ENCODE data around the gene HERC6.

GRCh38 chr4:88411491-88412096, 32.9 kb downstream of the HERC6 start:
- TF ChIP-seq, protein P1, sequence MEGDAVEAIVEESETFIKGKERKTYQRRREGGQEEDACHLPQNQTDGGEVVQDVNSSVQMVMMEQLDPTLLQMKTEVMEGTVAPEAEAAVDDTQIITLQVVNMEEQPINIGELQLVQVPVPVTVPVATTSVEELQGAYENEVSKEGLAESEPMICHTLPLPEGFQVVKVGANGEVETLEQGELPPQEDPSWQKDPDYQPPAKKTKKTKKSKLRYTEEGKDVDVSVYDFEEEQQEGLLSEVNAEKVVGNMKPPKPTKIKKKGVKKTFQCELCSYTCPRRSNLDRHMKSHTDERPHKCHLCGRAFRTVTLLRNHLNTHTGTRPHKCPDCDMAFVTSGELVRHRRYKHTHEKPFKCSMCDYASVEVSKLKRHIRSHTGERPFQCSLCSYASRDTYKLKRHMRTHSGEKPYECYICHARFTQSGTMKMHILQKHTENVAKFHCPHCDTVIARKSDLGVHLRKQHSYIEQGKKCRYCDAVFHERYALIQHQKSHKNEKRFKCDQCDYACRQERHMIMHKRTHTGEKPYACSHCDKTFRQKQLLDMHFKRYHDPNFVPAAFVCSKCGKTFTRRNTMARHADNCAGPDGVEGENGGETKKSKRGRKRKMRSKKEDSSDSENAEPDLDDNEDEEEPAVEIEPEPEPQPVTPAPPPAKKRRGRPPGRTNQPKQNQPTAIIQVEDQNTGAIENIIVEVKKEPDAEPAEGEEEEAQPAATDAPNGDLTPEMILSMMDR (IDR thresholded peaks at IDR 0.05): no peak
- no peak for TF ChIP-seq POLR2A (IDR thresholded peaks at IDR 0.05)
